Coronary artery (tissue), 2 donors: ENCODE results near the gene L3MBTL3.

Experiments
- DNase-seq: peaks from one replicate; pipeline ENCODE4 v3.0.0-alpha.2; 2017; ENCODE audit warnings: low spot score
- H3K27ac ChIP-seq, 2 donors: fragments of 200-600 bp; sonication (generic); one replicate each; pipeline ENCODE4 v1.5.1; 2016 to 2019
- H3K4me3 ChIP-seq: fragments of 200-600 bp; sonication (generic); 2 replicates; pipeline ENCODE4 v1.5.1; 2016; ENCODE audit warnings: mild to moderate bottlenecking, moderate library complexity
- TF ChIP-seq, protein P1 (sequence below): fragments of 200-600 bp; sonication (generic); IDR thresholded peaks from one replicate; pipeline ENCODE4 v1.5.1; 2019; ENCODE audit warnings: antibody characterized with exemption

Gene L3MBTL3

GRCh38 chr6:130054725-130055124 lies 36.3 kb downstream of the L3MBTL3 start:
- no peak overlapping the region for H3K4me3 ChIP-seq
- no peak overlapping the region for H3K27ac ChIP-seq
- DNase-seq: no peak
- TF ChIP-seq, protein P1, sequence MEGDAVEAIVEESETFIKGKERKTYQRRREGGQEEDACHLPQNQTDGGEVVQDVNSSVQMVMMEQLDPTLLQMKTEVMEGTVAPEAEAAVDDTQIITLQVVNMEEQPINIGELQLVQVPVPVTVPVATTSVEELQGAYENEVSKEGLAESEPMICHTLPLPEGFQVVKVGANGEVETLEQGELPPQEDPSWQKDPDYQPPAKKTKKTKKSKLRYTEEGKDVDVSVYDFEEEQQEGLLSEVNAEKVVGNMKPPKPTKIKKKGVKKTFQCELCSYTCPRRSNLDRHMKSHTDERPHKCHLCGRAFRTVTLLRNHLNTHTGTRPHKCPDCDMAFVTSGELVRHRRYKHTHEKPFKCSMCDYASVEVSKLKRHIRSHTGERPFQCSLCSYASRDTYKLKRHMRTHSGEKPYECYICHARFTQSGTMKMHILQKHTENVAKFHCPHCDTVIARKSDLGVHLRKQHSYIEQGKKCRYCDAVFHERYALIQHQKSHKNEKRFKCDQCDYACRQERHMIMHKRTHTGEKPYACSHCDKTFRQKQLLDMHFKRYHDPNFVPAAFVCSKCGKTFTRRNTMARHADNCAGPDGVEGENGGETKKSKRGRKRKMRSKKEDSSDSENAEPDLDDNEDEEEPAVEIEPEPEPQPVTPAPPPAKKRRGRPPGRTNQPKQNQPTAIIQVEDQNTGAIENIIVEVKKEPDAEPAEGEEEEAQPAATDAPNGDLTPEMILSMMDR: no peak

DNA sequence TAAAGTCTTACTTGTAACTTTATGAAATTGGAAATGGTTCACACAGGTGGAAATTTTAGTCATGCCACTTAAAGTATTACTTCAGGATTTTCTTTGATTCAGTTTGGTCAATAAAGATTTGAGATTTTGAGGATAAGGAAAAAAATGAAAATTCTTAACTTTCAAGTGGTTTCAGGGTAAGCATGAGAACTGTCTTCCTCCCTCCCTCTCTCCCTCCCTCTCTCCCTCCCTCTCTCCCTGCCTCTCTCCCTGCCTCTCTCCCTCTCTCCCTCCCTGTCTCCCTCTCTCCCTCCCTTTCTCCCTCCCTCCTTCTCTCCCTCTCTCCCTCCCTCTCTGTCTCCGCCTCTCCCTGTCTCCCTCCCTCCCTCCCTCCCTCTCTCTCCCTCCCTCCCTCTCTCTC lies 36.9 kb downstream of the L3MBTL3 start:
- DNase-seq: no peak

DNA sequence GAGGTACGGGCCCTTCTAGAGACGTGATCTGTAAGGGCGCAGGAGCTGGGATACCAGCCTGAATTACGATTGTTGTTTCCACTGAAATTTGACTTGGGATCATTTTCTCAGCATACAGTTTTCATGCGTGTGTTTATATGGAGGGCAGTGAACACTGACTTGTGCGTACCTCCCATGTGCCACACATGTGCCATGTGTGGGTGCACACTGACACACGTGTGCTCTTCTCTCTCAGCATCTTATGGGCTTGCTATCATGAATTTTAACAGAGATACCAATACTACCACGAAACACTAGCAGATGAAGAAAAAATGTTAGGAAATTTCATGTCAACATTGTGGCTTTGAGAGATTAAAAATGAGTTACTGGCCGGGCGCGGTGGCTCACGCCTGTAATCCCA lies 39.1 kb downstream of the L3MBTL3 start:
- TF ChIP-seq, protein P1: no peak
- no peak for DNase-seq
- Histone ChIP-seq H3K27ac (no peak overlapping the region), H3K4me3 (no peak overlapping the region)

More for the DNA sequence above, 36.9 kb downstream of the L3MBTL3 start:
- no peak overlapping the region for H3K4me3 ChIP-seq
- H3K27ac ChIP-seq: no peak overlapping the region
- TF ChIP-seq, protein P1: no peak

- DNase-seq: no peak
- Histone ChIP-seq H3K27ac (no peak overlapping the region), H3K4me3 (no peak overlapping the region)
- TF ChIP-seq, protein P1: no peak
These were observed 45.4 kb downstream of the L3MBTL3 start for GRCh38 chr6:130063806-130064205.

DNA sequence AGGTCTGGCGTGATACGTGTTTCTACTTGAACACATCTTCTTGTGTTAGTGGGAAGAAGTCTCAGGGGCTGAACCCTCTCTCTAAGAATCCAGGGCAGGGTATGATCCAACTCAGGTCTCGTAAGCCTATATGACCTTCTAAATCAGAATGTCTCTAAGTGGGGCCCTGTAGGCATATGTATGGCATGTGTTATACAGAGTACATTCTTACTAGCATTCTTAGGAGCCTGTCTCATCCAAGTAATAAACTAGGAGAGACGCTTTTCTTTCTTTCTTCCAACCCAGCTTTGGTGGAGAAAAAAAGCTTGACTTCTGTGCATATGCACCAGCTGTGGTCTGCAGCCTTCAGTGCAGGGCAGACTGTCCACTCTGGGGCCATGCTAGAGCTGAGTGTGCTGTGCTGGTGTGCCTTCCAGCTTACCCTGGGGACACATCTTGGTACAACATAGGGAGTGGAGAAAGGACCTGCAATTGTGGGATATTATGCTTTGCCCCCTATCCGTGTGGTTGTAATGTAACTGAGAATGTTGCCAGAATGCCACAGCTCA lies 47.3 kb downstream of the L3MBTL3 start:
- TF ChIP-seq, protein P1: no peak
- Histone ChIP-seq H3K27ac (no peak overlapping the region), H3K4me3 (no peak overlapping the region)
- DNase-seq: no peak

DNA sequence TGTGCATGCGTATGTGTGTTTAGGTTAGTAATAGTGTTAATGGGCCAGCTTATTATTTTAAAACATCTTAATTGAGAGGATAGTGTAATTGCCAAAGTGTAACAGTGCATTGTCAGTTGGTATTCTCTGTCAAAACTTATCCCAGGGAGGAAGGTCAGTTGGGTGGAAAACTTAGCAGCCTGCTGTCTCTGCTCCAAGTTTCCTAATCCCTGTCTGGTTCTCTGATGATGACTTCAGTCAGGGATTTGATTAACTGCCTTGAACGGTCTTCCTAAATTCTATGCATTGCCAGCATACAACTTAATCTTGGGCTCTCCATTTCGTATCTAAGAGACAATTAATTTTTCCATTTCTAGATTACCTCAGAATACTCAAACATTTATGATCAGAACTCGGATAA lies 51.1 kb downstream of the L3MBTL3 start:
- Histone ChIP-seq H3K4me3 (no peak overlapping the region), H3K27ac (no peak overlapping the region)
- DNase-seq: no peak
- TF ChIP-seq, protein P1: no peak

DNA sequence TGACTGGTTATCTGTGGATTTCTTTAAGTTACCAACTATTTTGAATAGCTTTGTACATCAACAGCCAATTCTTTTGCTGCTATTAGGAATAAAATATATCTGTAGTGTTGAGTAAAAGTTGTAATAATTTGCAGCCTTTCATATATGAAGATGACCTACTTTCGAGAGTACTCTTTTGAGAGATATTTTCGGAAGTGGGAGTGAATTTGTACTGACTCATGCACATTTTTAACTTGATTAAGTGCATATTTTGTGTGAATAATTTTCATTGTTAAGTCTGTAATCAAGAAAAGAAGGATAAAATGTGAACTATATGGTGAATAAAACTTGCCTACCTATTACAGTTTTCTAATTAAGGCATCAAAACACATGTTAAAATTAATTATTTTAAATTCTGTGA lies 51.9 kb downstream of the L3MBTL3 start:
- TF ChIP-seq, protein P1: no peak
- no peak overlapping the region for H3K4me3 ChIP-seq
- no peak for DNase-seq
- H3K27ac ChIP-seq: no peak overlapping the region
